Measurements from ENCODE around the gene PRKAB1.

DNA sequence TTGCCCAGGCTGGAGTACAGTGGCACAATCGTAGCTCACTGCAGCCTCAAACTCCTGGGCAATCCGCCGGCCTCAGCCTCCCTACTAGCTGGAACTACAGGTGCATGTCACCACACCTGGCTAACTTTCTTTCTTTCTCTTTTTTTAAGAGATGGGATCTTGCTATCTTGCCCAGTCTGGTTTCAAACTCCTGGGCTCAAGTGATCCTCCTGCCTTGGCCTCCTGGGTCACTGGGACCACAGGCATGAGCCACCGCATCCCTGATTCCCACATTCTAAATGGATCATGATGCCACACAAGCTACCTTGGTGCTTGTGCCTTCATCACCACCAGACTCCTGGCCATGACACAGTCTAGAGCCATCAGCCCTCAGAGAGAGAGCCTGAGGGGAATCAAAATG is 43.8 kb downstream of the PRKAB1 start:
- TF ChIP-seq, protein P1, sequence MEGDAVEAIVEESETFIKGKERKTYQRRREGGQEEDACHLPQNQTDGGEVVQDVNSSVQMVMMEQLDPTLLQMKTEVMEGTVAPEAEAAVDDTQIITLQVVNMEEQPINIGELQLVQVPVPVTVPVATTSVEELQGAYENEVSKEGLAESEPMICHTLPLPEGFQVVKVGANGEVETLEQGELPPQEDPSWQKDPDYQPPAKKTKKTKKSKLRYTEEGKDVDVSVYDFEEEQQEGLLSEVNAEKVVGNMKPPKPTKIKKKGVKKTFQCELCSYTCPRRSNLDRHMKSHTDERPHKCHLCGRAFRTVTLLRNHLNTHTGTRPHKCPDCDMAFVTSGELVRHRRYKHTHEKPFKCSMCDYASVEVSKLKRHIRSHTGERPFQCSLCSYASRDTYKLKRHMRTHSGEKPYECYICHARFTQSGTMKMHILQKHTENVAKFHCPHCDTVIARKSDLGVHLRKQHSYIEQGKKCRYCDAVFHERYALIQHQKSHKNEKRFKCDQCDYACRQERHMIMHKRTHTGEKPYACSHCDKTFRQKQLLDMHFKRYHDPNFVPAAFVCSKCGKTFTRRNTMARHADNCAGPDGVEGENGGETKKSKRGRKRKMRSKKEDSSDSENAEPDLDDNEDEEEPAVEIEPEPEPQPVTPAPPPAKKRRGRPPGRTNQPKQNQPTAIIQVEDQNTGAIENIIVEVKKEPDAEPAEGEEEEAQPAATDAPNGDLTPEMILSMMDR (IDR thresholded peaks at IDR 0.05; ENCODE audit: low read depth, low read length) = no peak
- TF ChIP-seq EZH2phosphoT487 (IDR thresholded peaks at IDR 0.05; ENCODE audit: low read depth) = no peak

All from OCI-LY3 (cell line).